GM12878 (cell line): ENCODE data around the gene RPP40. TPM values are rescaled to one million over a fixed set of nuclear protein-coding genes. Genes with fewer than 3 reads are reported as not detected.

ENCODE experiments used
- ATAC-seq: fragments of 200-7000 bp; cut with Tn5 transposase; 3 replicates; pipeline ENCODE4 v1.9.1; 2020; ENCODE audit warnings: mild to moderate bottlenecking, moderate library complexity
- BruUV-seq: library from RNA; stranded (reverse); fragments of 400-500 nt; replicated peaks from 2 replicates; lab custom pipeline; 2021; lab: Mats Ljungman, UMichigan
- CTCF ChIA-PET: fragments of 300-600 bp; sonication (Branson Sonifier 250); formaldehyde crosslinking; extraction: SDS; loops from one replicate; lab custom pipeline; 2021; ENCODE audit warnings: inconsistent platforms; lab: Yijun Ruan, JAX
- POLR2A ChIA-PET: fragments of 350-600 bp; formaldehyde crosslinking; extraction: SDS; loops from one replicate; lab custom pipeline; 2021; ENCODE audit warnings: inconsistent platforms; lab: Charles Lee
- RAD21 ChIA-PET: fragments of 300-600 bp; sonication (Branson Sonifier 250); formaldehyde crosslinking; loops from one replicate; lab custom pipeline; 2023; ENCODE audit warnings: antibody characterized with exemption; ENCODE audit not compliant: unreplicated experiment; lab: Charles Lee
- SMC1A ChIA-PET: fragments of 300-600 bp; sonication (Branson Sonifier 250); formaldehyde crosslinking; loops from one replicate; lab custom pipeline; 2023; ENCODE audit not compliant: unreplicated experiment, uncharacterized antibody; lab: Charles Lee
- DNase-seq: peaks from one replicate; pipeline ENCODE4 v3.0.0-alpha.2; 2011; ENCODE audit warnings: low read depth, low spot score
- FAIRE-seq: peaks from 3 replicates; lab custom pipeline; 2011; peaks lifted over from hg19 to GRCh38; lab: Jason Lieb, UNC
- H2AFZ ChIP-seq: 2 replicates; pipeline ENCODE4 v1.6.0; 2011; ENCODE audit warnings: low read depth, low read length, control low read depth; ENCODE audit not compliant: control insufficient read depth
- H3K27ac ChIP-seq: 2 replicates; pipeline ENCODE4 v1.5.1; 2011; ENCODE audit warnings: control low read depth; ENCODE audit not compliant: control insufficient read depth, insufficient read depth
- H3K27me3 ChIP-seq, 2 experiments: replicated peaks in 1 of 2; 2 replicates each; pipeline versions ENCODE4 v1.6.0 to v1.6.1; 2011; ENCODE audit warnings: low read length in 1 of 2; ENCODE audit not compliant: control insufficient read depth in 2 of 2, insufficient read depth in 2 of 2
- H3K36me3 ChIP-seq, 2 experiments: 2 replicates each; pipeline ENCODE4 v1.5.1; 2011; ENCODE audit warnings: low read length in 1 of 2; ENCODE audit not compliant: control insufficient read depth in 2 of 2, insufficient read depth in 2 of 2
- H3K4me1 ChIP-seq: 2 replicates; pipeline ENCODE4 v1.6.1; 2011; ENCODE audit warnings: mild to moderate bottlenecking, low read length, moderate library complexity, mixed read lengths; ENCODE audit not compliant: control insufficient read depth, insufficient read depth
- H3K4me2 ChIP-seq: 2 replicates; pipeline ENCODE4 v1.6.0; 2011; ENCODE audit warnings: control low read depth; ENCODE audit not compliant: control insufficient read depth, insufficient read depth
- H3K4me3 ChIP-seq: fragments of 200-600 bp; sonication (generic); 2 replicates; pipeline ENCODE4 v1.5.1; 2016
- H3K79me2 ChIP-seq: 2 replicates; pipeline ENCODE4 v1.6.0; 2011; ENCODE audit warnings: low read length; ENCODE audit not compliant: control insufficient read depth, insufficient read depth
- H3K9ac ChIP-seq: 2 replicates; pipeline ENCODE4 v1.8.0; 2011; ENCODE audit warnings: low read length, control low read depth, mixed read lengths; ENCODE audit not compliant: control insufficient read depth, insufficient read depth
- H3K9me3 ChIP-seq: replicated peaks from 3 replicates; pipeline ENCODE4 v1.5.1; 2011; ENCODE audit warnings: mild to moderate bottlenecking, low read length; ENCODE audit not compliant: control insufficient read depth, insufficient read depth
- H4K20me1 ChIP-seq: 2 replicates; pipeline ENCODE4 v1.6.0; 2011; ENCODE audit not compliant: control insufficient read depth, insufficient read depth
- BACH1 ChIP-seq: fragments of 450-650 bp; IDR thresholded peaks from 2 replicates; pipeline ENCODE4 v1.6.1; 2017; ENCODE audit warnings: mild to moderate bottlenecking, borderline replicate concordance
- HCFC1 ChIP-seq: fragments of 150-350 bp; IDR thresholded peaks from 2 replicates; pipeline ENCODE4 v1.6.1; 2014; ENCODE audit warnings: low read length
- JUND ChIP-seq: IDR thresholded peaks from 2 replicates; pipeline ENCODE4 v1.6.1; 2012; ENCODE audit warnings: low read depth, mild to moderate bottlenecking, low read length, improper control_type of control experiment, moderate library complexity
- NFYB ChIP-seq: IDR thresholded peaks from 2 replicates; pipeline ENCODE4 v1.6.1; 2011; ENCODE audit warnings: low read depth, mild to moderate bottlenecking, low read length, improper control_type of control experiment, moderate library complexity; ENCODE audit not compliant: insufficient read depth
- RBBP5 ChIP-seq: fragments of 200-600 bp; sonication (generic); conservative IDR thresholded peaks from 2 replicates; pipeline ENCODE4 v1.6.1; 2016
- WGBS: methylation state at CpG from one replicate; pipeline ENCODE4 v1.1.6; 2016; ENCODE audit warnings: low lambda C conversion rate; ENCODE audit not compliant: insufficient replicate concordance, insufficient coverage; ENCODE audit errors: missing lambda C conversion rate; 5-methylcytosine and 5-hydroxymethylcytosine counted together
- in situ Hi-C: fragments of 300-500 bp; cut with MboI; formaldehyde crosslinking; loops from 9 replicates; pipeline ENCODE4 v1.14.3; 2018; ENCODE audit warnings: mixed read lengths
- intact Hi-C: fragments of 100-400 bp; cut with micrococcal nuclease; formaldehyde crosslinking; loops from one replicate; pipeline ENCODE4 v1.14.2; 2022; ENCODE audit not compliant: unreplicated experiment
- polyA plus RNA-seq, 11 experiments: library from polyadenylated mRNA; depleted of rRNA in 4 of 11; unstranded in 6 of 11; stranded (reverse) in 5 of 11; fragments of >200 nt; fragmentation: Nextera tagmentation in 4 of 11; fragmentation: Illumina TruSeq in 1 of 11; extraction: Ambion mirVana in 4 of 11; extraction: Trizol in 1 of 11; gene quantifications; 1 replicate in 1 of 11; 2 replicates in 10 of 11; pipeline versions ENCODE4 v1.2.1 to v1.2.3, GENCODE V29; 2011 to 2016; ENCODE audit warnings: inconsistent platforms in 2 of 11, missing spikeins in 2 of 11, low read depth in 1 of 11
- total RNA-seq, 4 experiments: library from RNA; depleted of rRNA in 3 of 4; stranded (reverse); fragments of >200 nt in 3 of 4; fragmentation: Illumina TruSeq in 1 of 4; extraction: Trizol in 1 of 4; gene quantifications; 2 replicates each; pipeline versions ENCODE4 v1.2.1 to v1.2.3, GENCODE V29; 2013 to 2021
- TF ChIP-seq, protein P1 (sequence below): IDR thresholded peaks from 2 replicates; pipeline ENCODE4 v1.6.1; 2012; ENCODE audit warnings: low read depth, low read length, improper control_type of control experiment
- TF ChIP-seq, protein P2 (sequence below): fragments of 450-650 bp; IDR thresholded peaks from 2 replicates; pipeline ENCODE4 v1.6.1; 2017; ENCODE audit warnings: mild to moderate bottlenecking, moderate library complexity

The RPP40 gene
- total and polyA plus RNA-seq, 10 of the 15 experiments (the other 5 are each of a cell fraction or from before 2014, with no cell fraction given), result 5.6 to 46.3 (median 21.7) TPM

GRCh38 chr6:5042436-5042835 lies 38.6 kb upstream of the RPP40 start:
- H3K9me3 ChIP-seq, result no peaks in the 10 kb centered on the region
- no peak overlapping the region for H3K4me2 ChIP-seq
- RAD21 ChIA-PET, result no interaction called here
- WGBS, result 73% methylated on average over 3 of the region's 3 CpGs
- no peak overlapping the region for H3K4me3 ChIP-seq
- SMC1A ChIA-PET, result no interaction called here
- H3K36me3 ChIP-seq, result no peaks in the 10 kb centered on the region
- H2AFZ ChIP-seq, result no peak overlapping the region
- POLR2A ChIA-PET, result no interaction called here
- DNase-seq (no peak), FAIRE-seq (no peak), ATAC-seq (no peak)
- intact Hi-C loops, result no loop called here
- no peaks in the 10 kb centered on the region for H4K20me1 ChIP-seq
- CTCF ChIA-PET, result no interaction called here
- no peaks in the 10 kb centered on the region for H3K4me1 ChIP-seq
- H3K27ac ChIP-seq, result no peak overlapping the region
- H3K27me3 ChIP-seq, result no peaks in the 10 kb centered on the region
- in situ Hi-C loops, result no loop called here
- no peaks in the 10 kb centered on the region for H3K79me2 ChIP-seq
- no peak overlapping the region for H3K9ac ChIP-seq
- TF ChIP-seq, protein P1, sequence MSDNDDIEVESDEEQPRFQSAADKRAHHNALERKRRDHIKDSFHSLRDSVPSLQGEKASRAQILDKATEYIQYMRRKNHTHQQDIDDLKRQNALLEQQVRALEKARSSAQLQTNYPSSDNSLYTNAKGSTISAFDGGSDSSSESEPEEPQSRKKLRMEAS, result no peak
- TF ChIP-seq RBBP5, result no peak
- TF ChIP-seq JUND, result no peak
- TF ChIP-seq NFYB, result no peak
- TF ChIP-seq, protein P2, sequence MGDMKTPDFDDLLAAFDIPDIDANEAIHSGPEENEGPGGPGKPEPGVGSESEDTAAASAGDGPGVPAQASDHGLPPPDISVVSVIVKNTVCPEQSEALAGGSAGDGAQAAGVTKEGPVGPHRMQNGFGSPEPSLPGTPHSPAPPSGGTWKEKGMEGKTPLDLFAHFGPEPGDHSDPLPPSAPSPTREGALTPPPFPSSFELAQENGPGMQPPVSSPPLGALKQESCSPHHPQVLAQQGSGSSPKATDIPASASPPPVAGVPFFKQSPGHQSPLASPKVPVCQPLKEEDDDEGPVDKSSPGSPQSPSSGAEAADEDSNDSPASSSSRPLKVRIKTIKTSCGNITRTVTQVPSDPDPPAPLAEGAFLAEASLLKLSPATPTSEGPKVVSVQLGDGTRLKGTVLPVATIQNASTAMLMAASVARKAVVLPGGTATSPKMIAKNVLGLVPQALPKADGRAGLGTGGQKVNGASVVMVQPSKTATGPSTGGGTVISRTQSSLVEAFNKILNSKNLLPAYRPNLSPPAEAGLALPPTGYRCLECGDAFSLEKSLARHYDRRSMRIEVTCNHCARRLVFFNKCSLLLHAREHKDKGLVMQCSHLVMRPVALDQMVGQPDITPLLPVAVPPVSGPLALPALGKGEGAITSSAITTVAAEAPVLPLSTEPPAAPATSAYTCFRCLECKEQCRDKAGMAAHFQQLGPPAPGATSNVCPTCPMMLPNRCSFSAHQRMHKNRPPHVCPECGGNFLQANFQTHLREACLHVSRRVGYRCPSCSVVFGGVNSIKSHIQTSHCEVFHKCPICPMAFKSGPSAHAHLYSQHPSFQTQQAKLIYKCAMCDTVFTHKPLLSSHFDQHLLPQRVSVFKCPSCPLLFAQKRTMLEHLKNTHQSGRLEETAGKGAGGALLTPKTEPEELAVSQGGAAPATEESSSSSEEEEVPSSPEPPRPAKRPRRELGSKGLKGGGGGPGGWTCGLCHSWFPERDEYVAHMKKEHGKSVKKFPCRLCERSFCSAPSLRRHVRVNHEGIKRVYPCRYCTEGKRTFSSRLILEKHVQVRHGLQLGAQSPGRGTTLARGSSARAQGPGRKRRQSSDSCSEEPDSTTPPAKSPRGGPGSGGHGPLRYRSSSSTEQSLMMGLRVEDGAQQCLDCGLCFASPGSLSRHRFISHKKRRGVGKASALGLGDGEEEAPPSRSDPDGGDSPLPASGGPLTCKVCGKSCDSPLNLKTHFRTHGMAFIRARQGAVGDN, result no peak
- no peak for TF ChIP-seq HCFC1
- TF ChIP-seq BACH1, result no peak
- TF ChIP-seq, all 136 proteins: peak for 0
- no TSS peak for BruUV-seq
